ENCODE data around the gene ATOSB. TPM values are rescaled to one million over a fixed set of nuclear protein-coding genes. Genes with fewer than 3 reads are reported as not detected.
A peak's percentile ranks its signal among the peaks of the same experiment; 100 is the strongest.
"Not testable (repeated sequence)": the region's sequence is repeated elsewhere in the genome, so short reads cannot be mapped to it uniquely, and the experiment has no call there.

ATOSB gene
- total RNA-seq, 6 experiments from 2014 or later: 3.7 to 6.9 (median 5.8) TPM

DNA sequence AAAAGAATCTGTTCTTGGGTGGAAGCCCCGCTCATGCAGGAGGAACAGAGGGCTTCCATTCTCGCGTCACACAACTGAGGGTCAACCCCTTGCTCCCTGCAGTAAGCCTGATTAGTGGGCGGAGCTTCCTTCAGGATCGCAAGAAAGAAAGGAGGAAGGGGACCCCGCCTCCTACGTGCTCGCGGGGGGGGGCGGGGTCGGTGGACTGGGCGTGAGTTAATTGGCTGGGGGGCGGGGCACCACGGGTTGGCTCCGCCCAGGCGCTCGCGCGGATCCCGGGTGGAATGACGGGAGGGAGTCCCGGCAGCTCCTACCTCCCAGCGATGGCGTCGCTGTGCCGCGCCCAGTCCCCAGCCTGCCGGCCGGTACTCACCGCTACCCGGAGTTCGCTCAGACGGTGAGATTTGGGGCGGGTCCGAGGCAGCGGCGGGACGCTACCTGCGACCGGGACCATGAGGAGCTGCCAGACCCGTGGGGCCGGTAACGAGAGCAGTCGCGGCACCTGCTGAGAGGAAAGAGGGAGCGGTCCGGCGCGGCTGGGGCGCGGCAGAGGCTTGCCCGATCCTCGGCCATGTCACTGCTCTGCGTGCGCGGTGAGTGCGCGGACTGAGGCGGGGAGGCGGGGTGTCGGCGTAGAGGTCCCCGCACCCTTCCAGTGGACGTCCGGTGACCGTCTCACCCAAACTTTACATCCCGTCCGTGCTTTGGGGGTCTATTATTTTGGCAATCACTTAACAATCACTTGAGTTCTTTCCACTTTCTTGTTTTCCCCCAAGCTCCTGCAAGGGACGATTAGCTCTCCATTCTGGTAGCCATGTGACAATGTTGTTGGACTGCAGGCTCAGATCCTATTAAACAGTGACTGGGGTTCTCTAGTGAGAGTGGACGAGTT is 46.3 kb upstream of the ATOSB start, which contains the start of gene UNC13B:
Gene UNC13B, plus strand, starts transcription at position 297 of the 892 bp plus-strand sequence. Its CDS starts 275 bp downstream, at position 572.
- WGBS (ENCODE audit: insufficient coverage, low coverage, low lambda C conversion rate, missing lambda C conversion rate): under 1% methylated on average over 44 of the region's 70 CpGs
- H3K27ac ChIP-seq: peak within 1 kb of the TSS; percentile 88 to 92 (median 90)

GRCh38 chr9:35158501-35159280 is 43.0 kb upstream of the ATOSB start:
- H3K9me3 ChIP-seq: no peaks in the 10 kb centered on the region
- intact Hi-C loops (cut with DNase I): no loop called here
- ATAC-seq: no peak

More for the DNA sequence above, 46.3 kb upstream of the ATOSB start, which contains the start of gene UNC13B:
- no peaks in the 10 kb centered on the region for H3K27me3 ChIP-seq
- no peaks in the 10 kb centered on the region for H3K36me3 ChIP-seq
- H3K4me1 ChIP-seq: peaks cover 0 to 13% (median 6%) of the 10 kb centered on the region in 4 donors
- peak within 1 kb of the TSS; percentile 76 to 92 (median 82) for H3K4me3 ChIP-seq
- TF ChIP-seq POLR2A (IDR thresholded peaks at IDR 0.05) (peak; percentile 85), CTCF (IDR thresholded peaks at IDR 0.05) (peak; percentile 12 to 40 (median 30))
- peak; percentile 96 to 98 (median 97) for DNase-seq
- peak; percentile 97 to 99 (median 98) for ATAC-seq
- H3K9me3 ChIP-seq: no peaks in the 10 kb centered on the region
- intact Hi-C loops (cut with DNase I): no loop called here

GRCh38 chr9:35157836-35158235 is 42.2 kb upstream of the ATOSB start:
- H3K36me3 ChIP-seq; H3K9me3 ChIP-seq; H3K4me1 ChIP-seq; ATAC-seq; H3K27ac ChIP-seq; DNase-seq; H3K27me3 ChIP-seq; intact Hi-C loops (cut with DNase I); H3K4me3 ChIP-seq: not testable (repeated sequence)
- WGBS (ENCODE audit: insufficient coverage, low coverage, low lambda C conversion rate, missing lambda C conversion rate): 66% methylated on average over 4 of the region's 6 CpGs

More at GRCh38 chr9:35158501-35159280, 43.0 kb upstream of the ATOSB start:
- H3K4me1 ChIP-seq: peaks cover 0 to 10% (median 5%) of the 10 kb centered on the region in 4 donors
- no peak overlapping the region for H3K27ac ChIP-seq
- TF ChIP-seq CTCF (IDR thresholded peaks at IDR 0.05): no peak
- no peak for TF ChIP-seq POLR2A (IDR thresholded peaks at IDR 0.05)
- no peak overlapping the region for H3K4me3 ChIP-seq
- no peaks in the 10 kb centered on the region for H3K36me3 ChIP-seq
- H3K27me3 ChIP-seq: no peaks in the 10 kb centered on the region
- DNase-seq: no peak
- 90% methylated on average over 8 of the region's 10 CpGs for WGBS (ENCODE audit: insufficient coverage, low coverage, low lambda C conversion rate, missing lambda C conversion rate)

GRCh38 chr9:35156781-35157180 is 41.1 kb upstream of the ATOSB start:
- ATAC-seq (no peak), DNase-seq (no peak)
- Histone ChIP-seq H3K9me3 (no peaks in the 10 kb centered on the region), H3K4me3 (no peak overlapping the region), H3K36me3 (no peaks in the 10 kb centered on the region), H3K4me1 (no peaks in the 10 kb centered on the region), H3K27ac (no peak overlapping the region), H3K27me3 (no peaks in the 10 kb centered on the region)
- intact Hi-C loops (cut with DNase I): no loop called here
- no peak for TF ChIP-seq CTCF (IDR thresholded peaks at IDR 0.05)
- no peak for TF ChIP-seq POLR2A (IDR thresholded peaks at IDR 0.05)

All from right lobe of liver (tissue), 6 donors.